IPS DF 6.9 (cell line): Measurements from ENCODE around the gene AATF.

Source experiments
- DNase-seq: peaks from one replicate; pipeline ENCODE4 v3.0.0-alpha.2; 2013; ENCODE audit warnings: low read depth, low spot score
- H3K27ac ChIP-seq: one replicate; pipeline ENCODE4 v1.5.1; 2013; ENCODE audit warnings: low read length, control low read depth
- H3K27me3 ChIP-seq: 2 replicates; pipeline ENCODE4 v1.6.1; 2013; ENCODE audit warnings: mild to moderate bottlenecking, low read length; ENCODE audit not compliant: control insufficient read depth, insufficient read depth
- H3K36me3 ChIP-seq: 2 replicates; pipeline ENCODE4 v1.6.1; 2013; ENCODE audit warnings: low read length; ENCODE audit not compliant: control insufficient read depth, insufficient read depth
- H3K4me1 ChIP-seq: 2 replicates; pipeline ENCODE4 v1.6.1; 2013; ENCODE audit warnings: low read length; ENCODE audit not compliant: control insufficient read depth, insufficient read depth
- H3K4me3 ChIP-seq: 2 replicates; pipeline ENCODE4 v1.5.1; 2013; ENCODE audit warnings: mild to moderate bottlenecking, low read length
- H3K9me3 ChIP-seq: 2 replicates; pipeline ENCODE4 v1.6.1; 2013; ENCODE audit warnings: low read length, inconsistent platforms; ENCODE audit not compliant: control insufficient read depth, insufficient read depth
- WGBS: extraction: QIAGEN DNeasy Blood & Tissue Kit; methylation state at CpG from one replicate; pipeline ENCODE4 v1.1.7; 2013; ENCODE audit warnings: mixed read lengths, missing lambda C conversion rate; ENCODE audit not compliant: insufficient read length, insufficient coverage; 5-methylcytosine and 5-hydroxymethylcytosine counted together

AATF gene

GRCh38 chr17:36931096-36931696, 17.6 kb upstream of the AATF start:
- no CpG with 5 or more reads among the region's 7 CpGs for WGBS
- Histone ChIP-seq H3K4me3 (no peak overlapping the region), H3K27me3 (peaks cover 67% of the 10 kb centered on the region), H3K9me3 (no peaks in the 10 kb centered on the region), H3K36me3 (no peaks in the 10 kb centered on the region), H3K27ac (no peak overlapping the region), H3K4me1 (peaks cover 11% of the 10 kb centered on the region)
- no peak for DNase-seq

DNA sequence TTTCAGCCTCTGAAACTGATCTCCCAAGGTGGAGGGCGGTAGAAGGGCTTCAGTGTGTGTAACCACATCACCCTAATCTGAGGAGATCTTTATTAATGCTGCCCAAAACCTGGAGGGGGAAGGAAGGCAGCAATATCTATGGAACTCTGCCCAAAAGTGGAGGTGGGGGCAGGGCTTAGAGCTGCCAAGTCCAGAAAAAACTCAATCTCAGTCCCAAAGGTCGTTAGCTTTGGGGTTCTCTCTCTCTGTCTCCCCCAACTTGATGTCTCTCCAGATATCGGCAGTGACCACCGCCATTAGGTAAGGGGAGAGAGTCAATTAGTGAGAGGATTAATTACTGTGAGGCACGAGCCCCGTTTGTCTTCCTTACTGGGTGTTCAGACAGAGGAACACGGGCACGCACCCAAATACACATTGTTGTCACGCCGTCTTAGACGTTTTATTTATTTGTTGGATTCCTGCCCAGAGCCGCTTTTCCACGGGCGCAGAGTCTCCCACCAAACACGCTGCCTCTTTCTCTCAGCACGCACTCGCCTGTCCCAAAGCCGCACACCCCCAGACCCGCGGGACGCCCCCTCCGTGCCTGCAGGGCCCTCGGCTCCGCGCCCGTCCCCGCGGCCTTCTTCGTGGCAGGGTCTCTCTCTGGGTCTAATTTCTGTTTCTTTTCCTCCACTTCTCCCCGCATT, 16.9 kb upstream of the AATF start:
- H3K36me3 ChIP-seq = no peaks in the 10 kb centered on the region
- H3K27ac ChIP-seq = no peak overlapping the region
- H3K4me1 ChIP-seq = peaks cover 11% of the 10 kb centered on the region
- H3K9me3 ChIP-seq = no peaks in the 10 kb centered on the region
- DNase-seq = no peak
- peaks cover 67% of the 10 kb centered on the region for H3K27me3 ChIP-seq
- no CpG with 5 or more reads among the region's 30 CpGs for WGBS
- no peak overlapping the region for H3K4me3 ChIP-seq

- Histone ChIP-seq H3K4me3 (no peak overlapping the region), H3K27ac (no peak overlapping the region), H3K36me3 (no peaks in the 10 kb centered on the region), H3K4me1 (peaks cover 11% of the 10 kb centered on the region), H3K27me3 (peaks cover 72% of the 10 kb centered on the region), H3K9me3 (no peaks in the 10 kb centered on the region)
- WGBS = no CpG with 5 or more reads among the region's 16 CpGs
- no peak for DNase-seq
These were observed 16.4 kb upstream of the AATF start for GRCh38 chr17:36932383-36932693.

- Histone ChIP-seq H3K27ac (no peak overlapping the region), H3K36me3 (no peaks in the 10 kb centered on the region), H3K4me3 (no peak overlapping the region), H3K4me1 (peaks cover 11% of the 10 kb centered on the region), H3K9me3 (no peaks in the 10 kb centered on the region), H3K27me3 (peaks cover 78% of the 10 kb centered on the region)
- no CpG with 5 or more reads among the region's 40 CpGs for WGBS
- DNase-seq = no peak
These were observed 15.9 kb upstream of the AATF start for GRCh38 chr17:36932694-36933511.

- Histone ChIP-seq H3K27me3 (peaks cover 85% of the 10 kb centered on the region), H3K4me1 (peaks cover 14% of the 10 kb centered on the region), H3K4me3 (no peak overlapping the region), H3K9me3 (no peaks in the 10 kb centered on the region), H3K27ac (no peak overlapping the region), H3K36me3 (no peaks in the 10 kb centered on the region)
- no CpG with 5 or more reads among the region's 23 CpGs for WGBS
- DNase-seq = no peak
These were observed 15.1 kb upstream of the AATF start for GRCh38 chr17:36933512-36934143.

- H3K4me3 ChIP-seq = peak overlapping the region; percentile 22; the same call in 1 of the 2 replicates
These were observed 14.5 kb upstream of the AATF start for GRCh38 chr17:36934144-36934691.

DNA sequence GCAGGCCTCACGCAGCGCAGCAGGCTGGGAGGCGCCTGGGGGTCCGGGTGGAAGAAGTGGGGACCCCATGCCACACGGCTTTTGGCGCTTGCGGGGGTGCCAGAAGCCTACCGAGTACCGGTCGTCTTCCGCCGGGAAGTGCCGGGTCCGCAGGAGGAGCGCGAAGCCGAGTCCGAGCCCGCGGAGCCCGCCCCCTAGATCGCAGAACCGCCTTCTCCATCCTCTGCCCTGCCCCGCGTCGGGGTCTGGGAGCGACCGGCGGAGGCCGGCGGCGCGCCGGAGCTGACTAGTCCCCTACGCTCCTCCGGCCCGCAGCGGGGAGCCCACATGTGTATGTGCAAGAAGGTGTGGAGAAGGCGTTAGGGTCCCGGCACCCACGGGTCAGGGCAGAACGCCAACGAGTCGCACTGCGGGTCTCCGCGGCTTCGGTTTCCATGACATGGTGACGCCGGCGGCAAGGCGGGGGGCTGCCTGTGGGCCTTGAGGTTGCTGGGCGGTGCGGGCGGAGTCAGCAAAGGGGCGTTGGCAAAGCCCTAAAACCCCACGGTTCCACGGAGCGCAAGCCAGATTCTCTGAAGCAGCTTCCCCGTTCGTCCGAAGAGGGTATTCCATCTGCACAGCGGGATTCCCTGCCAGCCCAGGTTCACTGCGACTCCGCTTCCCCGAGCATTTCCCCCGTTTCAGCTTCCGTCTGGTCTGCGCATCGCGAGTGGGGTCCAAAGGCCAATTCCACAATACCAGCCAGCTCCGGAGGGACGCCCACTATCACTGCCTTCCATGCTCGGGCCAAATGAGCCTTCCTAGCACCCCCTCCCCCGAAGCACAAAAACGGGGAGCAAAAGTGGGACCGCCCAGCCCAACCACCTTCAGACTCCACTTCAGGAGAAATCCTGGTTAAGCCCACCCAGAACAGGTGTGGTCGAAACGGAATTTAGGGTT, 13.8 kb upstream of the AATF start:
- no CpG with 5 or more reads among the region's 79 CpGs for WGBS
- H3K4me3 ChIP-seq = peak overlapping the region; percentile 22; the same call in 1 of the 2 replicates
- DNase-seq = no peak
- H3K36me3 ChIP-seq = no peaks in the 10 kb centered on the region
- peaks cover 10% of the 10 kb centered on the region for H3K4me1 ChIP-seq
- H3K9me3 ChIP-seq = no peaks in the 10 kb centered on the region
- H3K27ac ChIP-seq = no peak overlapping the region
- peaks cover 86% of the 10 kb centered on the region for H3K27me3 ChIP-seq

More at GRCh38 chr17:36934144-36934691, 14.5 kb upstream of the AATF start:
- WGBS = no CpG with 5 or more reads among the region's 26 CpGs
- Histone ChIP-seq H3K4me1 (peaks cover 11% of the 10 kb centered on the region), H3K27ac (no peak overlapping the region), H3K27me3 (peaks cover 86% of the 10 kb centered on the region), H3K36me3 (no peaks in the 10 kb centered on the region), H3K9me3 (no peaks in the 10 kb centered on the region)
- DNase-seq = no peak

DNA sequence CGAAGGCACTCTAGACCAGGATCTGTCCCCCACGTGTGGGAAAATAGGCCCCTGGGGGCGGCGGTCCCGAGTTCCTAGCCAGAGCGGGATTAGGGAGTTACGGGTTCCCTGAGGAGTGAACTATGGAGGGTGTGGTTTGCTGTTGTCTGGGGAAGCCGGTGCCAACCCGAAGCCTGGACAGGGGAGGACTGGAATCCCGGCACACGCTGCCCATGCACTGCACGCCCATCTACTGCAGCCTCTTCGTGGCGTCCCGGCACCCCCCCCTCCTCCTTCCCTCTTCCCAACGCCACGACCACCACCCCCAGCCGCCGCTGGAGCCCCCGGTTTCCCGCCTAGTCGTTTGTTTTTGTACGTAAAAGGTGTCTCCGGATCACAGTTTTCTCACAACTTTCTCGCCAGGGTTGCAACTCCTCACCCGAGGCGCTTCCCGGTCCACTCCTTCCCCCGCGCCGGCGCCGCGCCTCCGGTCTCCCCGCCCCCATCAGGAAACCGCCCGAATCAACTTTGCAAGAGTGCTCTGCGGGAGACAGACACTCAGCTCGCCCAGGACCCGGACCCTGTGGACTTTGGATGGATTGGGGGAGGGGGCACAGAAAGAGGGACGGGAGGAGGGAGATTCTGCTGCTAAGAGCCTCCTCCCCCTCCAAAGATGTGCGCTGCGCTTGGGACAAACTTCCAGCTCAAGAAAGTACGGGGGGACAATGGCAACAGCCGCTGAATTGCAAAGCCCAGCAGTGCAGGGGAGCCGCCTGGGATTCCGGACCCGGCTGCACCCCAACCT, 12.9 kb upstream of the AATF start:
- Histone ChIP-seq H3K27ac (no peak overlapping the region), H3K4me1 (peaks cover 10% of the 10 kb centered on the region), H3K4me3 (peak overlapping the region; percentile 38; the same call in 1 of the 2 replicates), H3K9me3 (no peaks in the 10 kb centered on the region), H3K36me3 (no peaks in the 10 kb centered on the region), H3K27me3 (peaks cover 85% of the 10 kb centered on the region)
- no CpG with 5 or more reads among the region's 49 CpGs for WGBS
- DNase-seq = no peak

DNA sequence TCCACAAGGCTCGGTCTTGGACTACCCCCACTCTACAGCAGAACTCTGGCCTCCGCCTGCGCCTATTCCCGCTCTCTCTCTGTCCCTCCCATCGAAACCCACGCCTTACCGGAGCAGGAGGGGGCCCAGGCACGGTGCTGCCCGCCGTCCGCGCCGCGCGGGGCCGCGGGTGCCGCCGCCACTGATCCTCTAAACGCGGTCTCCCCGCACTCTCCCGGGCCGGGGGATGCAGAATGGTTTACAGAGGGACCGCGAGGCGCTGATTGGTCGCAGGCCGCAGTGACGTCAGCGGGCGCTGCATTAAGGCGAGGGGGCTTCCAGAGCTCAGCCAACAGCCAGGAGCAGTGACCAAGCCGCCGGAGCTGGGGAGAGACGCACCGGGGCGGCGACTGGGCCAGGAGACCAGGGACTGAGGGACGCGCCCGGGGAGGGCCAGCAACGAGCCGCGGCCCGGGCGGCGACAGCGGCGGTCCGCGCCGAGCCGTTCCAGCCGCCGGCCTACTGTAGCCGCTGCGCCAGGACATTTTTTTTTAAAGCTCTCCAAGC, 12.2 kb upstream of the AATF start:
- H3K4me1 ChIP-seq = peaks cover 10% of the 10 kb centered on the region
- peaks cover 85% of the 10 kb centered on the region for H3K27me3 ChIP-seq
- DNase-seq = no peak
- no peaks in the 10 kb centered on the region for H3K9me3 ChIP-seq
- no peak overlapping the region for H3K27ac ChIP-seq
- no peaks in the 10 kb centered on the region for H3K36me3 ChIP-seq
- no CpG with 5 or more reads among the region's 58 CpGs for WGBS
- H3K4me3 ChIP-seq = peak overlapping the region; percentile 38; the same call in 1 of the 2 replicates
